Smooth muscle cell (in vitro differentiated cells): ENCODE results near the gene TIMM10B. TPM values are rescaled to one million over a fixed set of nuclear protein-coding genes. Genes with fewer than 3 reads are reported as not detected.
"Not testable (repeated sequence)": the region's sequence is repeated elsewhere in the genome, so short reads cannot be mapped to it uniquely, and the experiment has no call there.

Source experiments
- DNase-seq: peaks from one replicate; lab custom pipeline; 2025; ENCODE audit not compliant: unreplicated experiment; lab: John Stamatoyannopoulos, UW
- H2AFZ ChIP-seq: fragments of 200-600 bp; sonication (generic); 2 replicates; pipeline ENCODE4 v1.6.0; 2016; ENCODE audit warnings: antibody characterized with exemption, low read depth, mild to moderate bottlenecking
- H3F3A ChIP-seq: fragments of 200-600 bp; sonication (generic); 2 replicates; pipeline ENCODE4 v1.6.0; 2017; ENCODE audit warnings: antibody characterized with exemption, low read depth
- H3K27ac ChIP-seq: fragments of 200-600 bp; sonication (generic); 2 replicates; pipeline ENCODE4 v1.5.1; 2016; ENCODE audit warnings: low read depth, mild to moderate bottlenecking
- H3K27me3 ChIP-seq: fragments of 200-600 bp; sonication (generic); 2 replicates; pipeline ENCODE4 v1.6.1; 2016; ENCODE audit warnings: low read depth, mild to moderate bottlenecking
- H3K36me3 ChIP-seq: fragments of 200-600 bp; sonication (generic); 2 replicates; pipeline ENCODE4 v1.5.1; 2016; ENCODE audit warnings: low read depth
- H3K4me1 ChIP-seq: fragments of 200-600 bp; sonication (generic); 2 replicates; pipeline ENCODE4 v1.5.1; 2016; ENCODE audit warnings: low read depth
- H3K4me2 ChIP-seq: fragments of 200-600 bp; sonication (generic); 2 replicates; pipeline ENCODE4 v1.6.0; 2016; ENCODE audit warnings: mild to moderate bottlenecking
- H3K4me3 ChIP-seq: fragments of 200-600 bp; sonication (generic); 2 replicates; pipeline ENCODE4 v1.5.1; 2016; ENCODE audit warnings: mild to moderate bottlenecking
- H3K79me2 ChIP-seq: fragments of 200-600 bp; sonication (generic); 2 replicates; pipeline ENCODE4 v1.6.0; 2016; ENCODE audit warnings: low read depth, mild to moderate bottlenecking
- H3K9ac ChIP-seq: fragments of 200-600 bp; sonication (generic); 2 replicates; pipeline ENCODE4 v1.6.0; 2016; ENCODE audit warnings: low read depth
- H3K9me3 ChIP-seq: fragments of 200-600 bp; sonication (generic); replicated peaks from 2 replicates; pipeline ENCODE4 v1.5.1; 2016; ENCODE audit warnings: low read depth
- H4K20me1 ChIP-seq: fragments of 200-600 bp; sonication (generic); 2 replicates; pipeline ENCODE4 v1.6.0; 2016; ENCODE audit warnings: low read depth
- WGBS: methylation state at CpG from one replicate; pipeline ENCODE4 v1.1.7; 2016; ENCODE audit warnings: low lambda C conversion rate; 5-methylcytosine and 5-hydroxymethylcytosine counted together
- polyA plus RNA-seq: library from polyadenylated mRNA; unstranded; fragments of >200 nt; fragmentation: Nextera tagmentation; extraction: Ambion mirVana; gene quantifications from 2 replicates; pipeline ENCODE4 v1.2.1, GENCODE V29; 2016
- total RNA-seq: library from RNA; depleted of rRNA; stranded (reverse); fragments of >200 nt; gene quantifications from 2 replicates; pipeline ENCODE4 v1.2.3, GENCODE V29; 2014
- TF ChIP-seq, protein P1 (sequence below): fragments of 200-600 bp; sonication (generic); IDR thresholded peaks from 2 replicates; pipeline ENCODE4 v1.5.1; 2017; ENCODE audit warnings: borderline replicate concordance, mild to moderate bottlenecking, antibody characterized with exemption; ENCODE audit not compliant: insufficient read depth, poor library complexity, severe bottlenecking

The TIMM10B gene
- total and polyA plus RNA-seq, 2 experiments from 2014 or later = 29.1 to 37.0 TPM

DNA sequence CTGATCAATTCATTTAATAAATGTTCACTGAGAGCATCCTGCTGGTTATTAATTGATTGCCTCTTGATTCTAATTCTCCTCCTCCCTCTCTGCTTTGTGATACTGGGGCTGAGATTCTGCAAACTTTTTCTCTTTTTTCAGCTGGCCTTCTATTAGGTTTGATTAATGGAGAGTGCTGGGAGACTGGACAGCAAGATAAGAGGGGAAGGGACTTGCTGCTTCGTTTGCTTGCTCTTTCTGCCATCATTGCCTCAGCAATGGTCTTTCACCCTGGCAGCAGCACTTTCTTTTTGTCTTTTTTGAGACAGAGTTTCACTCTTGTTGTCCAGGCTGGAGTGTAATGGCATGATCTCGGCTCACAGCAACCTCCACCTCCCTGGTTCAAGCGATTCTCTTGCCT lies 22.9 kb downstream of the TIMM10B start:
- no peak overlapping the region for H2AFZ ChIP-seq
- no peaks in the 10 kb centered on the region for H3K4me1 ChIP-seq
- 93% methylated on average over 3 of the region's 3 CpGs for WGBS
- TF ChIP-seq, protein P1, sequence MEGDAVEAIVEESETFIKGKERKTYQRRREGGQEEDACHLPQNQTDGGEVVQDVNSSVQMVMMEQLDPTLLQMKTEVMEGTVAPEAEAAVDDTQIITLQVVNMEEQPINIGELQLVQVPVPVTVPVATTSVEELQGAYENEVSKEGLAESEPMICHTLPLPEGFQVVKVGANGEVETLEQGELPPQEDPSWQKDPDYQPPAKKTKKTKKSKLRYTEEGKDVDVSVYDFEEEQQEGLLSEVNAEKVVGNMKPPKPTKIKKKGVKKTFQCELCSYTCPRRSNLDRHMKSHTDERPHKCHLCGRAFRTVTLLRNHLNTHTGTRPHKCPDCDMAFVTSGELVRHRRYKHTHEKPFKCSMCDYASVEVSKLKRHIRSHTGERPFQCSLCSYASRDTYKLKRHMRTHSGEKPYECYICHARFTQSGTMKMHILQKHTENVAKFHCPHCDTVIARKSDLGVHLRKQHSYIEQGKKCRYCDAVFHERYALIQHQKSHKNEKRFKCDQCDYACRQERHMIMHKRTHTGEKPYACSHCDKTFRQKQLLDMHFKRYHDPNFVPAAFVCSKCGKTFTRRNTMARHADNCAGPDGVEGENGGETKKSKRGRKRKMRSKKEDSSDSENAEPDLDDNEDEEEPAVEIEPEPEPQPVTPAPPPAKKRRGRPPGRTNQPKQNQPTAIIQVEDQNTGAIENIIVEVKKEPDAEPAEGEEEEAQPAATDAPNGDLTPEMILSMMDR = no peak
- H3K4me3 ChIP-seq = no peak overlapping the region
- DNase-seq = no peak
- no peaks in the 10 kb centered on the region for H3F3A ChIP-seq
- H3K9me3 ChIP-seq = no peaks in the 10 kb centered on the region
- H3K79me2 ChIP-seq = no peaks in the 10 kb centered on the region
- no peak overlapping the region for H3K4me2 ChIP-seq
- H3K9ac ChIP-seq = no peak overlapping the region
- H3K27me3 ChIP-seq = no peaks in the 10 kb centered on the region
- no peak overlapping the region for H3K27ac ChIP-seq
- no peaks in the 10 kb centered on the region for H3K36me3 ChIP-seq
- no peaks in the 10 kb centered on the region for H4K20me1 ChIP-seq

DNA sequence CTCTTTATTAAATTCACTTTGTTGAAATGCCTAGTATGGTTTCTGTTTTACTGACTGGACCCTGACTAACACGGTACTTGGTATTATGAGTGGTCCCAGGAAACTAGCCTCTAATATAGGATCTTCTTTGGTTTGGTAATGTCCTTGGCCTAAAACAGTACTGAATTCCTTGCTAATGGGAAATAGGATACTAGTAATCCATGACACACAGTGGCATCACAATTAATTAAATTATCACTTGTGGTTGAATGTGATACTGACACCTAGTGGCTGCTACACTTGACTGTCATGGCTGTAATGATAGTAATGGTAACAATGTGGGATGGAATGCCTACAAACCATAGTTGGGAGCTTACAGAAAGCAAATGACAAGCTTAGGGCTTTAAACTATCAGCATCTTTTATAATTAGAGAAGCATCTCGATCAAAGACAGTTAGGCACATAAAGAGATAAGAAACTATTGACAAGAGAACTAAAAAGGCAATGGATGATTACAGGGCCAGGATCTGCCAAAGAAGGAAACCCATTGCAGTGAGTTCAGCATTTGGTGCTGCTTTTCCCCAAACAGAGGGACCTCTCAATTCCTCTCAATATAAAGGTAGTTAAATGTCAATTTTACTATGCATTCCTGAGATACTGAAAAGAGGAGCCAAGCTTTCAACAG lies 24.4 kb downstream of the TIMM10B start:
- H3K4me2 ChIP-seq = no peak overlapping the region
- H3K4me3 ChIP-seq = no peak overlapping the region
- DNase-seq = no peak
- H3K9me3 ChIP-seq = no peaks in the 10 kb centered on the region
- H3K79me2 ChIP-seq = no peaks in the 10 kb centered on the region
- no peaks in the 10 kb centered on the region for H4K20me1 ChIP-seq
- no peaks in the 10 kb centered on the region for H3K27me3 ChIP-seq
- TF ChIP-seq, protein P1 = peak; percentile 67
- peak overlapping the region; percentile 43 for H3K27ac ChIP-seq
- peaks cover 6% of the 10 kb centered on the region for H3K36me3 ChIP-seq
- no peak overlapping the region for H2AFZ ChIP-seq
- H3K4me1 ChIP-seq = no peaks in the 10 kb centered on the region
- WGBS = 64% methylated on average over 2 of the region's 2 CpGs
- H3K9ac ChIP-seq = no peak overlapping the region
- no peaks in the 10 kb centered on the region for H3F3A ChIP-seq

GRCh38 chr11:6516865-6517264 lies 35.6 kb downstream of the TIMM10B start:
- no peak overlapping the region for H3K27ac ChIP-seq
- H3K36me3 ChIP-seq = peaks cover 15% of the 10 kb centered on the region
- H2AFZ ChIP-seq = no peak overlapping the region
- H3K9me3 ChIP-seq = no peaks in the 10 kb centered on the region
- no peaks in the 10 kb centered on the region for H4K20me1 ChIP-seq
- no peak for DNase-seq
- no peaks in the 10 kb centered on the region for H3K27me3 ChIP-seq
- no peaks in the 10 kb centered on the region for H3K4me1 ChIP-seq
- no peak overlapping the region for H3K9ac ChIP-seq
- H3K4me2 ChIP-seq = no peak overlapping the region
- H3K79me2 ChIP-seq = no peaks in the 10 kb centered on the region
- no peaks in the 10 kb centered on the region for H3F3A ChIP-seq
- TF ChIP-seq, protein P1 = no peak
- no peak overlapping the region for H3K4me3 ChIP-seq

DNA sequence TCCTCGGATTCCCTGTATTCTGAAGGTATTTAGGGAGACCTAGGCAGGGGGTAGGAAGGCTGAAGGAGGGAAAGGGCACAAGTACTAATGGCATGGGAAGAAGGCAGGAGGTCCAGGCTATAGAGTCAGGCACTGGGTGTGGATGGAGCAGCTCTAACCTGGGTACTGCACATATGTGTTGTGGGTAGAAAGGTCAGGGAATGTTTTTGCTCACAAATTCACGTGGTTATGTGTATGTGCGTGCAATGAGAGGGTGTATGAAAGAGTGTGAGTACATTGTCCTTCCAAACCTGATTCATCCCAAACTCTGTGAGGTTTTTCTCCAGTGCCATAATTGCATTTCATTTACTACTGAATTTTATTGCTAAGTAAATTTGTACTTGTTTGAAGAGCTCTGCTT lies 39.0 kb downstream of the TIMM10B start:
- H3K79me2 ChIP-seq = no peaks in the 10 kb centered on the region
- no peaks in the 10 kb centered on the region for H3F3A ChIP-seq
- no peak for DNase-seq
- H3K36me3 ChIP-seq = peaks cover 11% of the 10 kb centered on the region
- H4K20me1 ChIP-seq = no peaks in the 10 kb centered on the region
- TF ChIP-seq, protein P1 = no peak
- no peak overlapping the region for H3K9ac ChIP-seq
- H3K27ac ChIP-seq = no peak overlapping the region
- 92% methylated on average over 3 of the region's 3 CpGs for WGBS
- H3K9me3 ChIP-seq = no peaks in the 10 kb centered on the region
- H2AFZ ChIP-seq = no peak overlapping the region
- no peaks in the 10 kb centered on the region for H3K4me1 ChIP-seq
- no peaks in the 10 kb centered on the region for H3K27me3 ChIP-seq
- H3K4me2 ChIP-seq = no peak overlapping the region
- no peak overlapping the region for H3K4me3 ChIP-seq

GRCh38 chr11:6521946-6522345 lies 40.6 kb downstream of the TIMM10B start:
- not testable (repeated sequence) for H3K9ac ChIP-seq, H3K79me2 ChIP-seq, H4K20me1 ChIP-seq, H3F3A ChIP-seq, H3K27ac ChIP-seq, H3K4me2 ChIP-seq, H3K27me3 ChIP-seq, H3K4me1 ChIP-seq, H3K9me3 ChIP-seq, H2AFZ ChIP-seq, H3K4me3 ChIP-seq, DNase-seq
- 91% methylated on average over 3 of the region's 3 CpGs for WGBS
- H3K36me3 ChIP-seq = peaks cover 11% of the 10 kb centered on the region
